ENCODE measurements around the gene SGO2.
"Not testable (repeated sequence)": the region's sequence is repeated elsewhere in the genome, so short reads cannot be mapped to it uniquely, and the experiment has no call there.

Gene SGO2

DNA sequence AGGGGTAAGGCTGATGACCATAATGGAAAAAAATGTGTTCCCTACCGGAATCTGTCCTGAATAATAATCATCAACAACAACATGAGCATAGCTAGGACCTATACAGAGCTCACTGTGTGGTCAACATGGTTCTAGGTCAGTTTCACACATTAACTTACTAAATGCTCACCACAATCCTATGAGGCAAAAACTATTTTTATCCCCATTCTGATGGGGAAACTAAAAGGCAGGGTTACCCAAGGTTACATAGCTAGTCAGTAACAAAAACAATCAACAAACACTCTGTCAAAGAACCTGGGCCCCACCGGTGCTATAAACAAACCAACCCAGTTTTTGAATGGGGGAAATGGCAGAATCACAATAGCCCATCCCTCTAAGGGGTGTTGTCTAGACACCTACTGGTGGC, 100.0 kb downstream of the SGO2 start:
- no peak for DNase-seq

DNA sequence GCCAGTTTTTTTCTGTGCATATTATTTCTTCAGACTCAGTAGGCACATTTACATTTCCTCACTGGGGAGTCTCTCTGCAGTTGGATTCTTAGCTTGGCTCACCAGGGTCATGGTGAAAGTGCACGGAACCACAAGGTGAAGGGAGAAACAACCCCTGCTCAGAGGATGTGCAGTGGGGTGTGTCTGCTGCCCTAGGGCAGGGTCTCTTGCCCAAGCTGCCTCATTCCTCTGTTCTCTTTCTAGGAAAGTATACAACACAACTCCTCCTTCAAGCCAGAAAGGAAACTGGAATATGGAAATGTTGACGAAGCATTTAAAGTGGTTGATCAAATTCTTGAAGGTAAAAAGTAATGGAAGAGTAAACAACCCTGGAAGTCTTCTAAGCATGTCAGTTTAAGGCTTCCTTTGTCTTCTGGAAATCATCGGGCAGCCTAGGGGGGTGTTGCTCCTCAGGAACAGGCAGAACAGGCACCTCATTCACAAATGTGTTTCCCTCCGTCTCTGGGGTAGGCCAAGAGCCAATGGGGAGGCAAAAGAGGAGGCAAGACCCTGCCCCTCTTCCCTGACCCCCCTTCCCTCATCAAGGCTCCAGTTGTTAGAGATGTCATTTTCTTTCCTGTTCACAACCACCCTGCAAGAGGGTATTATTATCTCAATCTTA, 101.2 kb downstream of the SGO2 start:
- DNase-seq = no peak

DNA sequence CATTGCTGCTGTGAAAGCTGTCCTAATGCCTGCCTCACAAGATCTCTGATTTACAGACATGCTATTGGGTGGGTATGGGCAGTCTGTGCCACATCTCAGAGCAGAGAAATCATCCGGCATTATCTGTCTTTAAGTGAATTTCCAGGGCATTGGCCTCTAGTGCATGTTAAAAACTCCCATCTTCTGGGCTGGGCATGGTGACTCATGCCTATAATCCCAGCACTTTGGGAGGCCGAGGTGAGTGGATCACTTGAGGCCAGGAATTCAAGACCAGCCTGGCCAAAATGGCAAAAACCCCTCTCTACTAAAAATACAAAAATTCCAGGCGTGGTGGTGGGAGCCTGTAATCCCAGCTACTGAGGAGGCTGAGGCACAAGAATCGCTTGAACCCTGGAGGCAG, 102.5 kb downstream of the SGO2 start:
- DNase-seq = not testable (repeated sequence)

DNA sequence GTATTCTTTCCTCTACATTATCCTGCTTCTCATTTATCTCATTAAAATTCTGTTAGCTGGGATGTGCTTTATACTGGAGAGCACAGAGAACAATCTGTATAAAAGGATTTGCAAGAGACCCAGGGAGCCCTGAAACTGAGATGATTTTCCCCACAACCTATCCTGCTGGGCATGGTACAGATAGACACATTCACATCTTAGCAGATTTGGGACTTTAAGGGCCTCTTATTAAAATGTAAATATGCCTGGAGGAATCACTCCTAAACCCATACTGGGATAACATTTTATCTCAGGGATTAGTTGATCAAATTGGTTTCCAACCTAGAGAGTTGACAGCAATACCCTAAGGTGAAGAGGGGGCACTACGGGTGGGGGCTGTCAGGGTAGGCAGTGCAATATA, 105.3 kb downstream of the SGO2 start:
- no peak for DNase-seq
